Lung (tissue), 12 donors: ENCODE data around the gene SMIM44. TPM values are rescaled to one million over a fixed set of nuclear protein-coding genes. Genes with fewer than 3 reads are reported as not detected.

Source experiments
- ATAC-seq: fragments of 200-7000 bp; cut with Tn5 transposase; one replicate; pipeline ENCODE4 v1.9.1; 2020; ENCODE audit warnings: moderate number of reproducible peaks; ENCODE audit not compliant: insufficient read depth, low FRiP score
- DNase-seq, 3 donors: peaks; one replicate each; pipeline ENCODE4 v3.0.0-alpha.2; 2013 to 2017
- H3K27ac ChIP-seq, 2 donors: one replicate each; pipeline ENCODE4 v1.5.1; 2013; ENCODE audit warnings: mild to moderate bottlenecking in 2 of 2, moderate library complexity in 2 of 2, control low read depth in 1 of 2, inconsistent platforms in 1 of 2, low read depth in 1 of 2, low read length in 1 of 2
- H3K27me3 ChIP-seq, 3 donors: one replicate each; pipeline ENCODE4 v1.5.1; 2013; ENCODE audit warnings: low read length in 2 of 3; ENCODE audit not compliant: control insufficient read depth in 3 of 3, insufficient read depth in 3 of 3
- H3K36me3 ChIP-seq, 4 donors: one replicate each; pipeline ENCODE4 v1.5.1; 2013; ENCODE audit warnings: low read length in 4 of 4, mild to moderate bottlenecking in 1 of 4, moderate library complexity in 1 of 4; ENCODE audit not compliant: control insufficient read depth in 4 of 4, insufficient read depth in 4 of 4
- H3K4me1 ChIP-seq, 5 donors: one replicate each; pipeline ENCODE4 v1.5.1; 2013; ENCODE audit warnings: low read length in 5 of 5, mild to moderate bottlenecking in 2 of 5, moderate library complexity in 1 of 5; ENCODE audit not compliant: control insufficient read depth in 5 of 5, insufficient read depth in 5 of 5
- H3K4me3 ChIP-seq: one replicate; pipeline ENCODE4 v1.5.1; 2013; ENCODE audit warnings: mild to moderate bottlenecking, control low read depth, moderate library complexity
- H3K9ac ChIP-seq, 2 donors: one replicate each; pipeline ENCODE4 v1.5.1; 2013; ENCODE audit warnings: low read length in 2 of 2, control low read depth in 1 of 2; ENCODE audit not compliant: insufficient read depth in 1 of 2
- H3K9me3 ChIP-seq, 4 donors: one replicate each; pipeline ENCODE4 v1.5.1; 2013; ENCODE audit warnings: low read length in 3 of 4, mild to moderate bottlenecking in 1 of 4, moderate library complexity in 1 of 4; ENCODE audit not compliant: control insufficient read depth in 4 of 4, insufficient read depth in 3 of 4
- CTCF ChIP-seq: IDR thresholded peaks from 2 replicates; pipeline ENCODE4 v1.5.1; 2012; ENCODE audit warnings: mild to moderate bottlenecking; ENCODE audit errors: control extremely low read depth, extremely low read depth
- WGBS, 2 donors: extraction: QIAGEN DNeasy Blood & Tissue Kit; methylation state at CpG; one replicate each; pipeline ENCODE4 v1.1.7; 2013; 5-methylcytosine and 5-hydroxymethylcytosine counted together
- polyA plus RNA-seq, 2 donors: library from polyadenylated mRNA; stranded (reverse); fragments of 200-250 nt; gene quantifications; one replicate each; pipeline ENCODE4 v1.2.1, GENCODE V29; 2013
- total RNA-seq, 2 donors: library from RNA; depleted of rRNA in 1 of 2; stranded (reverse); fragments of >200 nt in 1 of 2; gene quantifications; one replicate each; pipeline ENCODE4 v1.2.1, GENCODE V29; 2014 to 2021
- donor health status: control.
- donor health status: control.
- donor health status: Bipolar disorder and iron deficiency.
- donor health status: healthy.
- donor health status: DM: yes; HTN: yes; CAD: no.

The SMIM44 gene
- total and polyA plus RNA-seq, 4 donors: not detected

GRCh38 chr19:3513229-3514140, 30.2 kb upstream of the SMIM44 start:
- TF ChIP-seq CTCF: no peak
- Histone ChIP-seq H3K9ac (no peak overlapping the region), H3K9me3 (no peaks in the 10 kb centered on the region), H3K4me1 (peaks cover 0 to 13% (median 2%) of the 10 kb centered on the region in 5 donors), H3K36me3 (peaks cover 0 to 16% (median 9%) of the 10 kb centered on the region in 4 donors), H3K27me3 (no peaks in the 10 kb centered on the region), H3K27ac (no peak overlapping the region), H3K4me3 (no peak overlapping the region)
- 88 to 89% methylated on average over 23 of the region's 23 CpGs for WGBS, 2 donors
- no peak for DNase-seq
- no peak for ATAC-seq

GRCh38 chr19:3512562-3513228, 29.5 kb upstream of the SMIM44 start:
- H3K27ac ChIP-seq: no peak overlapping the region
- no peak for TF ChIP-seq CTCF
- H3K9ac ChIP-seq: no peak overlapping the region
- H3K27me3 ChIP-seq: no peaks in the 10 kb centered on the region
- DNase-seq: no peak
- peaks cover 0 to 16% (median 9%) of the 10 kb centered on the region in 4 donors for H3K36me3 ChIP-seq
- no peak for ATAC-seq
- no peak overlapping the region for H3K4me3 ChIP-seq
- WGBS, 2 donors: 93 to 96% methylated on average over 17 of the region's 17 CpGs
- H3K9me3 ChIP-seq: no peaks in the 10 kb centered on the region
- H3K4me1 ChIP-seq: peaks cover 0 to 19% (median 2%) of the 10 kb centered on the region in 5 donors

- WGBS, 2 donors: 88 to 90% methylated on average over 26 of the region's 26 CpGs
- no peak for ATAC-seq
Measured at GRCh38 chr19:3511506-3512251, 28.4 kb upstream of the SMIM44 start.

More at GRCh38 chr19:3511506-3512251, 28.4 kb upstream of the SMIM44 start:
- Histone ChIP-seq H3K9ac (no peak overlapping the region), H3K9me3 (no peaks in the 10 kb centered on the region), H3K4me1 (peaks cover 0 to 23% (median 5%) of the 10 kb centered on the region in 5 donors), H3K27ac (no peak overlapping the region), H3K4me3 (no peak overlapping the region), H3K36me3 (peaks cover 0 to 16% (median 9%) of the 10 kb centered on the region in 4 donors), H3K27me3 (no peaks in the 10 kb centered on the region)
- no peak for TF ChIP-seq CTCF
- no peak for DNase-seq
